Mesodermal cell (in vitro differentiated cells): ENCODE results near the gene CHD5.
"Not testable (repeated sequence)": the region's sequence is repeated elsewhere in the genome, so short reads cannot be mapped to it uniquely, and the experiment has no call there.

Source experiments
- H3K27ac ChIP-seq: 2 replicates; pipeline ENCODE4 v1.7.0; 2013; ENCODE audit warnings: mild to moderate bottlenecking, low read depth, low read length, moderate library complexity; ENCODE audit not compliant: severe bottlenecking
- H3K36me3 ChIP-seq: 2 replicates; pipeline ENCODE4 v1.7.1; 2013; ENCODE audit warnings: mild to moderate bottlenecking, low read length, moderate library complexity; ENCODE audit not compliant: control insufficient read depth, insufficient read depth
- H3K4me1 ChIP-seq: one replicate; pipeline ENCODE4 v1.7.1; 2013; ENCODE audit warnings: mild to moderate bottlenecking, low read length; ENCODE audit not compliant: insufficient read depth, control insufficient read depth, poor library complexity, severe bottlenecking
- H3K4me3 ChIP-seq: 2 replicates; pipeline ENCODE4 v1.7.0; 2013; ENCODE audit warnings: low read length, control low read depth, mild to moderate bottlenecking; ENCODE audit not compliant: insufficient read depth, poor library complexity, severe bottlenecking; ENCODE audit errors: extremely low read depth
- H3K9me3 ChIP-seq: 2 replicates; pipeline ENCODE4 v1.7.1; 2013; ENCODE audit warnings: mild to moderate bottlenecking, low read length, moderate library complexity; ENCODE audit not compliant: control insufficient read depth
- WGBS, 2 experiments: methylation state at CpG; one replicate each; pipeline ENCODE4 v1.1.5; 2013; ENCODE audit warnings: missing lambda C conversion rate in 2 of 2; ENCODE audit not compliant: insufficient coverage in 2 of 2; 5-methylcytosine and 5-hydroxymethylcytosine counted together

The CHD5 gene

GRCh38 chr1:6071219-6071618 lies 108.9 kb downstream of the CHD5 start:
- 96 to 98% methylated on average over 13 of the region's 13 CpGs for WGBS, 2 experiments

GRCh38 chr1:6070450-6070974 lies 109.6 kb downstream of the CHD5 start:
- 94 to 95% methylated on average over 7 to 9 of the region's 9 CpGs for WGBS, 2 experiments
- no peaks in the 10 kb centered on the region for H3K36me3 ChIP-seq
- peaks cover 6% of the 10 kb centered on the region for H3K4me1 ChIP-seq

More at GRCh38 chr1:6071219-6071618, 108.9 kb downstream of the CHD5 start:
- peaks cover 6% of the 10 kb centered on the region for H3K4me1 ChIP-seq
- H3K9me3 ChIP-seq: no peaks in the 10 kb centered on the region
- H3K27ac ChIP-seq: no peak overlapping the region
- no peaks in the 10 kb centered on the region for H3K36me3 ChIP-seq
- no peak overlapping the region for H3K4me3 ChIP-seq

GRCh38 chr1:6069573-6069972 lies 110.5 kb downstream of the CHD5 start:
- 92 to 93% methylated on average over 8 to 12 of the region's 14 CpGs for WGBS, 2 experiments
- no peak overlapping the region for H3K4me3 ChIP-seq

More at GRCh38 chr1:6070450-6070974, 109.6 kb downstream of the CHD5 start:
- Histone ChIP-seq H3K27ac (no peak overlapping the region), H3K4me3 (no peak overlapping the region), H3K9me3 (no peaks in the 10 kb centered on the region)

GRCh38 chr1:6068932-6069331 lies 111.2 kb downstream of the CHD5 start:
- H3K9me3 ChIP-seq: no peaks in the 10 kb centered on the region
- H3K27ac ChIP-seq: no peak overlapping the region
- WGBS, 2 experiments: 86 to 91% methylated on average over 8 of the region's 9 CpGs

More at GRCh38 chr1:6069573-6069972, 110.5 kb downstream of the CHD5 start:
- no peaks in the 10 kb centered on the region for H3K9me3 ChIP-seq
- no peaks in the 10 kb centered on the region for H3K36me3 ChIP-seq
- H3K27ac ChIP-seq: no peak overlapping the region
- H3K4me1 ChIP-seq: peaks cover 3% of the 10 kb centered on the region

GRCh38 chr1:6068073-6068472 lies 112.0 kb downstream of the CHD5 start:
- H3K36me3 ChIP-seq: no peaks in the 10 kb centered on the region
- H3K27ac ChIP-seq: no peak overlapping the region
- no peaks in the 10 kb centered on the region for H3K4me1 ChIP-seq
- H3K9me3 ChIP-seq: no peaks in the 10 kb centered on the region
- WGBS, 2 experiments: 87 to 92% methylated on average over 4 to 5 of the region's 5 CpGs
- H3K4me3 ChIP-seq: no peak overlapping the region

More at GRCh38 chr1:6068932-6069331, 111.2 kb downstream of the CHD5 start:
- Histone ChIP-seq H3K4me3 (no peak overlapping the region), H3K4me1 (no peaks in the 10 kb centered on the region), H3K36me3 (no peaks in the 10 kb centered on the region)

GRCh38 chr1:6066680-6067079 lies 113.4 kb downstream of the CHD5 start:
- Histone ChIP-seq H3K9me3 (no peaks in the 10 kb centered on the region), H3K36me3 (no peaks in the 10 kb centered on the region), H3K4me3 (no peak overlapping the region), H3K4me1 (no peaks in the 10 kb centered on the region), H3K27ac (no peak overlapping the region)
- WGBS, 2 experiments: 76% methylated on average over 3 of the region's 8 CpGs; no CpG with 5 or more reads in 1 of the 2 experiments

GRCh38 chr1:6065093-6065858 lies 114.8 kb downstream of the CHD5 start:
- H3K27ac ChIP-seq: no peak overlapping the region
- H3K9me3 ChIP-seq: no peaks in the 10 kb centered on the region
- H3K36me3 ChIP-seq: no peaks in the 10 kb centered on the region
- 90 to 92% methylated on average over 21 to 22 of the region's 28 CpGs for WGBS, 2 experiments
- no peaks in the 10 kb centered on the region for H3K4me1 ChIP-seq
- no peak overlapping the region for H3K4me3 ChIP-seq

- H3K27ac ChIP-seq, H3K36me3 ChIP-seq, H3K4me1 ChIP-seq, H3K9me3 ChIP-seq, H3K4me3 ChIP-seq: not testable (repeated sequence)
- WGBS, 2 experiments: 90 to 97% methylated on average over 6 of the region's 7 CpGs
Measured at GRCh38 chr1:6063532-6064053, 116.5 kb downstream of the CHD5 start.

- Histone ChIP-seq H3K9me3 (no peaks in the 10 kb centered on the region), H3K27ac (no peak overlapping the region), H3K36me3 (no peaks in the 10 kb centered on the region), H3K4me1 (no peaks in the 10 kb centered on the region), H3K4me3 (no peak overlapping the region)
- WGBS, 2 experiments: 77 to 94% methylated on average over 2 to 4 of the region's 6 CpGs
Measured at GRCh38 chr1:6062670-6063069, 117.5 kb downstream of the CHD5 start.

GRCh38 chr1:6059866-6060265 lies 120.3 kb downstream of the CHD5 start:
- no peaks in the 10 kb centered on the region for H3K4me1 ChIP-seq
- H3K36me3 ChIP-seq: no peaks in the 10 kb centered on the region
- no peaks in the 10 kb centered on the region for H3K9me3 ChIP-seq
- no peak overlapping the region for H3K27ac ChIP-seq
- WGBS, 2 experiments: 84 to 86% methylated on average over 8 to 9 of the region's 9 CpGs
- H3K4me3 ChIP-seq: no peak overlapping the region
